Stimulated activated CD8-positive, alpha-beta memory T cell treated with anti-CD3 and anti-CD28 coated beads, Interleukin-12 subunit alpha, Interleukin-12 subunit beta, amount 100 ng/mL, for 1 hour (primary cell): ENCODE data around the gene MAPK8.
"Not testable (repeated sequence)": the region's sequence is repeated elsewhere in the genome, so short reads cannot be mapped to it uniquely, and the experiment has no call there.

Source experiments
- DNase-seq: peaks from one replicate; pipeline ENCODE4 v3.0.0-alpha.2; 2020; ENCODE audit warnings: low read depth

The MAPK8 gene

GRCh38 chr10:48418189-48418788, 111.8 kb downstream of the MAPK8 start:
- DNase-seq = no peak

GRCh38 chr10:48419714-48420113, 113.2 kb downstream of the MAPK8 start:
- DNase-seq = no peak

GRCh38 chr10:48421862-48422261, 115.4 kb downstream of the MAPK8 start:
- DNase-seq = not testable (repeated sequence)

GRCh38 chr10:48423884-48424283, 117.4 kb downstream of the MAPK8 start:
- DNase-seq = no peak

GRCh38 chr10:48428896-48429295, 122.4 kb downstream of the MAPK8 start:
- no peak for DNase-seq

- DNase-seq = no peak
These were observed 122.8 kb downstream of the MAPK8 start for GRCh38 chr10:48429309-48429708.

- no peak for DNase-seq
These were observed 124.0 kb downstream of the MAPK8 start for GRCh38 chr10:48430402-48430993.

GRCh38 chr10:48431871-48432270, 125.4 kb downstream of the MAPK8 start:
- no peak for DNase-seq

GRCh38 chr10:48437546-48437945, 131.1 kb downstream of the MAPK8 start:
- DNase-seq = no peak

- no peak for DNase-seq
These were observed 132.6 kb downstream of the MAPK8 start for GRCh38 chr10:48439031-48439430.

- no peak for DNase-seq
These were observed 133.1 kb downstream of the MAPK8 start for GRCh38 chr10:48439581-48440041.

- DNase-seq = no peak
These were observed 134.3 kb downstream of the MAPK8 start for GRCh38 chr10:48440771-48441170.

GRCh38 chr10:48442090-48442808, 135.8 kb downstream of the MAPK8 start:
- DNase-seq = no peak

- DNase-seq = no peak
These were observed 136.3 kb downstream of the MAPK8 start for GRCh38 chr10:48442809-48443177.

GRCh38 chr10:48444266-48444665, 137.8 kb downstream of the MAPK8 start:
- no peak for DNase-seq

- no peak for DNase-seq
These were observed 138.7 kb downstream of the MAPK8 start for GRCh38 chr10:48444861-48445841.

GRCh38 chr10:48445932-48446331, 139.5 kb downstream of the MAPK8 start:
- no peak for DNase-seq

GRCh38 chr10:48446785-48447184, 140.3 kb downstream of the MAPK8 start:
- no peak for DNase-seq

GRCh38 chr10:48447356-48448215, 141.1 kb downstream of the MAPK8 start:
- DNase-seq = no peak

- DNase-seq = no peak
These were observed 142.3 kb downstream of the MAPK8 start for GRCh38 chr10:48448796-48449195.
